Activated CD8-positive, alpha-beta memory T cell treated with anti-CD3 and anti-CD28 coated beads, Interleukin-2, amount 10 ng/mL, durations not matched to agents 7 days and 5 days (primary cell): ENCODE measurements around the gene CRACDL. TPM values are rescaled to one million over a fixed set of nuclear protein-coding genes. Genes with fewer than 3 reads are reported as not detected.
"Not testable (repeated sequence)": the region's sequence is repeated elsewhere in the genome, so short reads cannot be mapped to it uniquely, and the experiment has no call there.

Experiments
- ATAC-seq: fragments of 150-1000 bp; cut with Tn5 transposase; one replicate; pipeline ENCODE4 v1.10.0; 2021; ENCODE audit warnings: moderate library complexity
- CTCF ChIA-PET: fragments of 350-600 bp; sonication (Branson Sonifier 250); formaldehyde crosslinking; loops from one replicate; lab custom pipeline; 2021; ENCODE audit warnings: antibody characterized with exemption; lab: Charles Lee
- DNase-seq: peaks from one replicate; pipeline ENCODE4 v3.0.0-alpha.2; 2020
- H3K27ac Mint-ChIP-seq: one replicate; pipeline ENCODE4 v1.8.0; 2021; ENCODE audit warnings: mild to moderate bottlenecking, mixed read lengths
- H3K27me3 Mint-ChIP-seq: one replicate; pipeline ENCODE4 v1.8.0; 2021; ENCODE audit warnings: mixed read lengths
- H3K36me3 Mint-ChIP-seq: one replicate; pipeline ENCODE4 v1.8.0; 2021; ENCODE audit warnings: mild to moderate bottlenecking, mixed read lengths
- H3K4me1 Mint-ChIP-seq: one replicate; pipeline ENCODE4 v1.8.0; 2021; ENCODE audit warnings: mixed read lengths
- H3K4me3 Mint-ChIP-seq: one replicate; pipeline ENCODE4 v1.8.0; 2021; ENCODE audit warnings: mild to moderate bottlenecking, moderate library complexity, mixed read lengths
- H3K9me3 Mint-ChIP-seq: one replicate; pipeline ENCODE4 v1.8.0; 2022; ENCODE audit warnings: low read depth, mixed read lengths
- total RNA-seq, 2 experiments: library from RNA; stranded (reverse); gene quantifications; one replicate each; pipeline ENCODE4 v1.2.3, GENCODE V29; 2021

Gene CRACDL
- total RNA-seq, 2 experiments from 2014 or later: 0.18 to 0.35 TPM

DNA sequence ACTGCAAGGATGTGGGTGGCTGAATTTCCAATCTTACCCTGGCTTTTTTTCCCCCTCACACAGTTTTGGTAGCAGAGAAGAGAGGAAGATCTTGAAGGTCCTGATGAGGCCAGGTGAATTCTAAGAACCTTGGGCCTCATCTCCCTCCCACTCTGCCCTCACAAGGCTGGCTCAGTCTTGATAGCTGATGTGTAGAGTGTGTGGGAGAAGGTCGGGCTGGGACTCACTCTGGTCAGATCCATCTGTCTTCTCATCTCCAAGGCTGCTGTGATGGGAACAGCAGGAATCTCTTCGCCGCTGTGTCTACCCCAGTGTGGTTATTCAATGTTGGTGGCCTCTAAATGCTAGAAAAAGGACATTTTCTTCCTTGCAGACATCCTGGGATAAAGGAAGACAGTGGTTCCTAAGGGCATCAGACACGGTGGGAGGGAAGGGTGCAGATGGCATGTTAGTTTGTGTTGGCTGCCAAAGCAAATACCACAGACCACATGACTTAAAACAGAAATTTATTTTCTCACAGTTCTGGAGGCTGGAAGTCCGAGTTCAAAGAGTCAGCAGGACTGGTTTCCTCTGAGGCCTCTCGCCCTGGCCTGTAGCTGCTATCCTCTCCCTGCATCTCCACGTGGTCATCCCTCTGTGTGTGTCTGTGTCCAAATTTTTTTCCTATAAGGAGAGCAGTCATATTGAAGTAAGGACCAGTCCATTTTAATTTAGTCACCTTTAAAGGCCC is 167.5 kb downstream of the CRACDL start:
- no peaks in the 10 kb centered on the region for H3K27me3 Mint-ChIP-seq
- H3K4me3 Mint-ChIP-seq: peak overlapping the region; percentile 47
- DNase-seq: no peak
- peaks cover 8% of the 10 kb centered on the region for H3K36me3 Mint-ChIP-seq
- ATAC-seq: no peak
- no peaks in the 10 kb centered on the region for H3K9me3 Mint-ChIP-seq
- H3K4me1 Mint-ChIP-seq: peaks cover 84% of the 10 kb centered on the region
- peak overlapping the region; percentile 76 for H3K27ac Mint-ChIP-seq
- CTCF ChIA-PET: interaction anchor here (1.1 to 3.4 kb wide), 8 partner anchors 8 to 111 kb away, joined by 3 to 17 read pairs (median 4); partner anchors contain the start of gene MGAT4A

DNA sequence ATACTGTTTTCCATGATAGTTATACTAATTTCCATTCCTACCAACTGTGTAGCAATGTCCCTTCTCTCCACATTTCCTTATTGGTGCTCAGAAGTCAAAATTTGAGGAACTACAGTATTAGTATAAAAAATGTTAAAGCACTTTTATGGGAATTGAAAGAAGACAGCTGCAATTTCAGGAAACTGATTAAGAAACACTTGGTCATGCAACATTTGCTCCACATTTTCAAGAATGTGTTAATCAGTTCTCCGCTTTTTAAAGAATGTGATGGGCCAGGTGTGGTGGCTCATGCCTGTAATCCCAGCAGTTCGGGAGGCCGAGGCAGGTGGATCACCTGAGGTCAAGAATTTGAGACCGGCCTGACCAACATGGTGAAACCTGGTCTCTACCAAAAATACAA is 171.5 kb downstream of the CRACDL start:
- H3K9me3 Mint-ChIP-seq: no peaks in the 10 kb centered on the region
- peaks cover 80% of the 10 kb centered on the region for H3K4me1 Mint-ChIP-seq
- H3K36me3 Mint-ChIP-seq: peaks cover 9% of the 10 kb centered on the region
- H3K27me3 Mint-ChIP-seq: no peaks in the 10 kb centered on the region
- CTCF ChIA-PET: interaction anchor here (1.2 kb wide), 1 partner anchor 58 kb away, joined by 3 read pairs; no protein-coding TSS in a partner anchor
- no peak for DNase-seq
- H3K27ac Mint-ChIP-seq: no peak overlapping the region
- H3K4me3 Mint-ChIP-seq: no peak overlapping the region
- no peak for ATAC-seq

DNA sequence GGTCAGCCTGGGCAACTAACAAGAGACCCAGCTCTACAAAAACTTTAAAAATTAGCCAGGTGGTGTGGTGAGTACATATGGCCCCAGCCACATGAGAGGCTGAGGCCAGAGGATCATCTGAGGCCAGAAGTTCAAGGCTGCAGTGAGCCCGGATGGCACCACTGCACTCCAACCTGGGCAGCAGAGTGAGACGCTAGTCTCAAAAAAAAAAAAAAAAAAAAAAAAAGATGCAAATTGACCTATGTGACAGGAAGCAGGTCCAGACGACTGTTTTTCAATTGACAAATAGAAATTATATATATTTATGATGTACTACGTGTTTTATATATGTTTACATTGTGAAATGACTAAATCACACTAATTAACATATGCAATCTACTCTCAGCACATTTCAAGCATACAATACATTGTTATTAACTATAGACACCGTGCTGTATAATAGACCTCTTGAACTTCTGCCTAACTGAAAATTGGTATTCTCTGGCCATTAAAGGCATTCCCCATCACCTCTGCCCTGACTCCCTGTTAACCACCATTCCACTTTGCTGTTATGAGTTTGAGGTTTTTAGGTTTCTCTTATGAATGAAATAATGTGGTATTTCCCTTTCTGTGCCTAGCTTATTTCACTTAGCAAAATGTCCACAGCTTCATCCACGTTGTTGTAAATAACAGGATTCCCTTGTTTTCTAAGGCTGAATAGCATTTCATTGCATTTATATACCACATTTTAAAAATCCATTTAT is 172.6 kb downstream of the CRACDL start:
- Mint-ChIP-seq H3K27ac (peak overlapping the region; percentile 34), H3K4me3 (no peak overlapping the region), H3K27me3 (no peaks in the 10 kb centered on the region), H3K36me3 (peaks cover 9% of the 10 kb centered on the region), H3K9me3 (no peaks in the 10 kb centered on the region), H3K4me1 (peaks cover 79% of the 10 kb centered on the region)
- no peak for ATAC-seq
- DNase-seq: no peak
- CTCF ChIA-PET: no interaction called here

DNA sequence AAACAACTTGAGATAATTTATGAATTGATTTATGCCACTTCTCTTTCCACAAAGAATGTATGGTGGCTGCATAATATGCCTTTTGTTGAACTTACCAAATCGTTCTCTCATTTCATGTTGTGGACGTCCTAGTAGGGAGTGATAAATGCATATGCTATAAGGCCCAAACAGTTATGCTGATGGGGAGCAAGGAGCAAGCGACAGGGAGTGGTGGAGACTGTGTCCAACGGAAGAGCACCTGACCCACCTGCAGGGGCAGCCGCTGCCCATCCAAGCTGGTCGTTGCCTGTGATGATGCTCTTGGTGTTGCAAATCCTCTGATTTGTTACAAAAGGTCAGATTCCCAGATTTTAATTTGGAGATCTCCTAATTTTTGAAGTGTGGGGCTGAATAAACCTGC is 174.1 kb downstream of the CRACDL start:
- no peaks in the 10 kb centered on the region for H3K9me3 Mint-ChIP-seq
- H3K27me3 Mint-ChIP-seq: no peaks in the 10 kb centered on the region
- CTCF ChIA-PET: interaction anchor here (0.8 to 1.0 kb wide), 2 partner anchors 31 to 113 kb away, joined by 3 to 4 read pairs; partner anchors contain the start of gene MGAT4A
- peaks cover 7% of the 10 kb centered on the region for H3K36me3 Mint-ChIP-seq
- peak overlapping the region; percentile 63 for H3K27ac Mint-ChIP-seq
- ATAC-seq: no peak
- peak overlapping the region; percentile 40 for H3K4me3 Mint-ChIP-seq
- DNase-seq: no peak
- H3K4me1 Mint-ChIP-seq: peaks cover 79% of the 10 kb centered on the region

DNA sequence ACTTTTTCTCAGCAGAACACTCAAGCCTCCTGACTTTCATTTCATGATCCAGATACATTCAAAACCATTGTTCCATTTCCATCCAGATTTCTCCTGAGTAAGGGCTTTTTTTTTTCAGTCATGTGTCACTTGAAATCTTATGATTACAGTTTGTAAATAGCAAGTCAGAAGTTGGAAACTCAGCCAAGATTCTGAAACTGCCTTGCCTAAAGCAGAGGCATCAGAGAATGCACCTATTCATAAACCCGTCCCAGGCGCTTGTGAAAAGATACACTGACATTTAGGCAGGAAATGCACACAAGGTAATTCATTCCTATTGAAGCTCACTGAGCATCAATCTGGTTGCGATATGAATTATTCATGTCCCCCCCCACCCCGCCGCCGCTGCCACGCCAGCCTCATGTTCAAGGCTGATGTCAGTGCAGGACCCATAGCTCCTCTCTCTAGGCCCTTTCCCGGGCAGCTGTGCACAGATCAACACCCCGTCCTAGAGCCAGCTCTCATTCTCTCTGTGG is 174.7 kb downstream of the CRACDL start:
- peak overlapping the region; percentile 63 for H3K27ac Mint-ChIP-seq
- H3K4me3 Mint-ChIP-seq: peak overlapping the region; percentile 40
- CTCF ChIA-PET: interaction anchor here (0.7 to 1.0 kb wide), 3 partner anchors 26 to 112 kb away, joined by 3 to 4 read pairs (median 3); partner anchors contain the start of gene MGAT4A
- no peaks in the 10 kb centered on the region for H3K9me3 Mint-ChIP-seq
- DNase-seq (peak; percentile 73), ATAC-seq (peak; percentile 42)
- no peaks in the 10 kb centered on the region for H3K27me3 Mint-ChIP-seq
- H3K4me1 Mint-ChIP-seq: peaks cover 73% of the 10 kb centered on the region
- H3K36me3 Mint-ChIP-seq: peaks cover 4% of the 10 kb centered on the region

DNA sequence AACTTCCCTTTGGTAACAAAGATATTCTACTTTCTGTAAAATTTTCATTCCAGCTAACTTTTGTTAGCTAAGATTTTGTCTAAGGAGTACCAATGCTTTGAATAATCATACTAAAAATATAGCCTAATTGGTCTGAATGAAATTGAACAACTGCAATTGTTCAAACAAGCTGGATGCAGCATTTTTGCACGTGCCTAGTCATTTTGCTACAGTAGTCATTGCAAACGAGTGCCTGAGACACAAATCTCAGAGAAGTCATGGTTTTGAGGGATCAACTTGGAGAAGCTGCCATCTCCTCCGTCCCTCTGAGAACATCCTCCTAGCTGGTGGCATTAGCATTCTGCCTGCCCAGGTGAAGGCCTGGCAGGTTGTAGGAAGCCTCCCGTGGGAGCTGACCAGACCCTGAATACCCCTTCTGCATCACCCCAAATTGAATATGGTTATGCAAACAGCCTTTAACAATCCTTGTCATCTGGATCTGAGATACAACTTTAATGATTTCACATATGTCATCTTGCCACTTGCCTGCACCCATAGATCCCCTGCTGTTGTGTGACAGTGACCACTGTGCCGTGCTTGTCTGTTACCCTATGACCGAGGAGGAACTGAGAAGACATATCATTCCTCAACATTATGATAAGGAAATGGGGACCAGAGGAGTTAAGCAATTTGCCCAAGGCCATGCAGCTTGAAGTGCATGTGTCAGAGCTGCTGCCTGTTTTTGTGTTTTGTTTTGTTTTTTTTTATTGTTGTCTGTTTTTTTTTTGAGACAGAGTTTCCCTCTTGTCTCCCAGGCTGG is 176.0 kb downstream of the CRACDL start:
- DNase-seq (no peak), ATAC-seq (no peak)
- Mint-ChIP-seq H3K9me3 (no peaks in the 10 kb centered on the region), H3K27me3 (no peaks in the 10 kb centered on the region), H3K4me1 (peaks cover 66% of the 10 kb centered on the region), H3K4me3 (no peak overlapping the region), H3K36me3 (peaks cover 2% of the 10 kb centered on the region), H3K27ac (peak overlapping the region; percentile 69)
- CTCF ChIA-PET: interaction anchor here (0.6 to 2.9 kb wide), 4 partner anchors 8 to 101 kb away, joined by 3 to 11 read pairs (median 3); no protein-coding TSS in a partner anchor

DNA sequence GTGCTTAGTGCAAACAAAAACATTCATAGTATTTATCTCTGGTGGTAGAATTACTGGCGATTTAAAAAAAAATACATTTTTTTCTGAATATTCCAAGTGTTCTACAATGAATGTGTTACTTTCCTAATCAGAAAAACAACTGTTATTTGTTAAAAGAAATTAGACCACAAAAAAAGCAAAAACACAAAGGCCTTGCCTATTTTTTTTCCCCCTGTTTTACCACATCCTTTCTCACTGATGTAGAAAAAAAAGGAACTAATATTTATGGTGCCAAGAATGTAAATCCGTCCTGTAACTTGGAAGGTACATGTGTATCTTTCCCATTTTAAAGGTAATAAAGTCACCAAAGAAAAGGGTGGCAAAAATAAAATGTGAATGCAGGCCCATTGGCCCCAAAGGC is 176.7 kb downstream of the CRACDL start:
- Mint-ChIP-seq H3K27me3 (no peaks in the 10 kb centered on the region), H3K27ac (peak overlapping the region; percentile 69), H3K4me1 (peaks cover 62% of the 10 kb centered on the region), H3K4me3 (no peak overlapping the region), H3K36me3 (peaks cover 2% of the 10 kb centered on the region), H3K9me3 (no peaks in the 10 kb centered on the region)
- DNase-seq (no peak), ATAC-seq (no peak)
- CTCF ChIA-PET: interaction anchor here (0.6 to 2.9 kb wide), 3 partner anchors 9 to 77 kb away, joined by 3 to 11 read pairs (median 3); no protein-coding TSS in a partner anchor

DNA sequence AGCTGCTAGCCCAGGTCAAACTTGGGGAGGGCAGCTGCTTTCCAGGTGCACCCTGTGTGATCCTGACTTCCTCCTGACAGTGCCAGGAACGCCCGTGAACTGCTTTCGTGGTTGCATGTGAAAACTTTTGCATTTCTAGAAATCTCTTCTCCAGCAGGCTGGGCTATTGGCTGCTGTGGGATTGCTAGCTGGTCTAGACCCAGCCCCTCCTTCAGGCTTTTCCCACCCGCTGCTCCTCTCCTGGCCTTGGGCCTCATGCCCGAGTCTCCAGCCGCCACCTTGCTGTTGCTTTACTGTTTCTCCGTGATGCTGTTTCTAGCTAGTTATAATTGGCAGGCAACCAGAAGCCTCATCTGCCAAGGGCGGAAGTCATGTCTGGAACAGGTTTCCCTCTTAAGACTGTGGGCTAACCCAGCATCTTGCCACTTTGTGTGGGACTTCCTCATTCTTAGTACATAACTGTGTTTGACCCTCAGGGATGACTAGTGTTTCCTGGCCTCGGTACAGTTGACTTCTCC is 178.1 kb downstream of the CRACDL start:
- DNase-seq (peak; percentile 79), ATAC-seq (peak; percentile 83)
- peak overlapping the region; percentile 35 for H3K4me3 Mint-ChIP-seq
- peaks cover 2% of the 10 kb centered on the region for H3K36me3 Mint-ChIP-seq
- H3K27ac Mint-ChIP-seq: peak overlapping the region; percentile 78
- H3K9me3 Mint-ChIP-seq: no peaks in the 10 kb centered on the region
- no peaks in the 10 kb centered on the region for H3K27me3 Mint-ChIP-seq
- CTCF ChIA-PET: interaction anchor here (0.9 to 3.1 kb wide), 8 partner anchors 9 to 109 kb away, joined by 3 to 17 read pairs (median 6); partner anchors contain the start of gene MGAT4A
- H3K4me1 Mint-ChIP-seq: peaks cover 53% of the 10 kb centered on the region

DNA sequence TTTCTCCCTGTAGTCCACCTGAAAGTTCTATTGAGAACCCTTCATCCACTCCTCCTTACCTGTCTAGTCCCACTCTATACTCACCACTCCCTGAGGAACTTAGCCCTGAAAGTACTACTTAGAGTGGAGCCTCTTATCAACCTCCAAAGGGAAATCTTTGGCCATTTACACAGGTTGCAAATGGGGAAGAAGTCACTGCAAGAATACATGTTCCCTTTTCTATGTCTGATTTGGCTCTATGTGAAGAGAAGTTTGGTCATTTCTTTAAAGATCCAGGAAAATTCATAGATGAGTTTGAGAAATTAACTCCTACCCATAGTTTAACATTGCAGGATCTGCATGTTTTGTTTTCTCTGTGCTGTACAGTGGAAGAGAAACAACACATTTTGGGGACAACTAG is 182.2 kb downstream of the CRACDL start:
- ATAC-seq: no peak
- no peak overlapping the region for H3K27ac Mint-ChIP-seq
- CTCF ChIA-PET: interaction anchor here (1.2 kb wide), 1 partner anchor 104 kb away, joined by 3 read pairs; no protein-coding TSS in a partner anchor

DNA sequence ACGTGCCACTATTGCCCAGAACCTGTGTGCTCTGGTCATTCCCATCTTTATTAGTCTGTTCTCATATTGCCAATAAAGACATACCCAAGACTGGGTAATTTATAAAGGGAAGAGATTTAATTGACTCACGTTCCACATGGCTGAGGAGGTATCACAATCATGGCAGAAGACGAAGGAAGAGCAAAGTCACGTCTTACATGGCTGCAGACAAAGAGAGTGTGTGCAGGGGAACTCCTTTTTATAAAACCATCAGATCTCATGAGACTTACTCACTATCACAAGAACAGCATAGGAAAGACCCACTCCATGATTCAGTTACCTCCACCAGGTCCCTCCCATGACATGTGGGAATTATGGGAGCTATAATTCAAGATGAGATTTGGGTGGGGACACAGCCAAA is 183.3 kb downstream of the CRACDL start:
- H3K4me1 Mint-ChIP-seq: peaks cover 29% of the 10 kb centered on the region
- not testable (repeated sequence) for ATAC-seq
- CTCF ChIA-PET: interaction anchor here (1.2 kb wide), 1 partner anchor 103 kb away, joined by 3 read pairs; no protein-coding TSS in a partner anchor

More for the DNA sequence above, 182.2 kb downstream of the CRACDL start:
- H3K36me3 Mint-ChIP-seq: no peaks in the 10 kb centered on the region
- no peaks in the 10 kb centered on the region for H3K9me3 Mint-ChIP-seq
- no peak for DNase-seq
- no peak overlapping the region for H3K4me3 Mint-ChIP-seq
- no peaks in the 10 kb centered on the region for H3K27me3 Mint-ChIP-seq
- H3K4me1 Mint-ChIP-seq: peaks cover 28% of the 10 kb centered on the region

DNA sequence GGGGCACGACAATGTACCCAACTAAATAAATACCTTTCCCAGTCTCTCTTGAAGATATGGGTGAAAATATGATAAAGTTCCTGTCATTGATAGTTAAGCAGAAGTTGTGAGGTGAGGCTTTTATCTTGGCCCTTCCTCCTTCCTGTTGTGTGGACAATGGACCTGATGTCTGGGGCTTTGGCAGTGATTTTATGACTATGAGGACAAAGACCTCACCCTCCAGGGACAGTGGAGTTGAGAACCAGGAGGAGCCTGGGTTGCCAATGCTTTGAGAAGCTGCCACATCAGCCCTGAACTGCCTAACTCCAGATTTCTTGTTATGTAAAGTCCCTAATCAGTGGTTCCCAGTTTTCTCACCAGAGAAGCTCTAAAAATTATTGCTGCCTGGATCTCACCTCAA is 184.3 kb downstream of the CRACDL start:
- no peak for ATAC-seq
- no peaks in the 10 kb centered on the region for H3K9me3 Mint-ChIP-seq
- no peak overlapping the region for H3K4me3 Mint-ChIP-seq
- no peaks in the 10 kb centered on the region for H3K36me3 Mint-ChIP-seq
- no peak overlapping the region for H3K27ac Mint-ChIP-seq
- CTCF ChIA-PET: no interaction called here
- DNase-seq: no peak
- no peaks in the 10 kb centered on the region for H3K27me3 Mint-ChIP-seq
- H3K4me1 Mint-ChIP-seq: peaks cover 24% of the 10 kb centered on the region

More for the DNA sequence above, 183.3 kb downstream of the CRACDL start:
- not testable (repeated sequence) for H3K36me3 Mint-ChIP-seq, H3K4me3 Mint-ChIP-seq, H3K27me3 Mint-ChIP-seq, H3K27ac Mint-ChIP-seq, H3K9me3 Mint-ChIP-seq, DNase-seq

DNA sequence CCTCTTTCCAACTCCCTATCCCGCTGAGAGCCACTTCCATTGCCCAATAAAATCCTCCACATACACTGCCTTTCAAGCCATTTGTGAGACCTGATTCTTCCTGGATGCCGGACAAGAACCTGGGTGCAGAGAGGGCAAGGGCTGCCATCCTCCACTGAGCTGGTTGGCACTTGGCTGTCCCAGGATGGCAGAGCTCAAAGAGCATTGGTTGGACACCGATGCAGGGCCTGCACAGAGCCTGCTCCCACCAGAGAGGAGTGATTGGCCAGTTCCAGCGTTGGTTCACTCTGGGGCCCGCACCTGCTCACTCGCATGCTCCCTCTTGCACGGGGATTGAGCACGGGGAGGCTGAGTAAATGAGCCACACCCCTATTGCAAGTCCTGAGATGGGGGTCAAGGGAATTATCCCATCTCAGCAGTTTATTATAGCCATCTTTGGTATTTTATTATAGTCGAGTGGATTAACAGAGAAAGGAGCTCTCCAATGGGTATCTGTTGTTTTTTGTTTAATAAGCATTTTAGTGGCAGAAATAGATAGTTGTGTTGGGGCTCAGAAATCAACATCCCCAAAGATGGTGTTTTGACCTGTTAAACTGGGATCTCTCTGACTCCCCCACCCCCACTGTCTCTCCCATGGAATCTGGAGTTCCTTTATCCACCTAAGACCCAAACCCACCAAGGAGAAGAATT is 185.3 kb downstream of the CRACDL start:
- H3K36me3 Mint-ChIP-seq: no peaks in the 10 kb centered on the region

More for the DNA sequence above, 185.3 kb downstream of the CRACDL start:
- H3K4me3 Mint-ChIP-seq: no peak overlapping the region
- H3K27ac Mint-ChIP-seq: no peak overlapping the region
- no peaks in the 10 kb centered on the region for H3K9me3 Mint-ChIP-seq
- no peaks in the 10 kb centered on the region for H3K27me3 Mint-ChIP-seq
- no peak for ATAC-seq
- peaks cover 24% of the 10 kb centered on the region for H3K4me1 Mint-ChIP-seq
- no peak for DNase-seq
- CTCF ChIA-PET: interaction anchor here (1.0 kb wide), 1 partner anchor 13 kb away, joined by 3 read pairs; no protein-coding TSS in a partner anchor
